ENCODE measurements around the gene BNC2.

BNC2 gene

GRCh38 chr9:16623989-16624743 is 246.3 kb downstream of the BNC2 start:
- no peak for DNase-seq

GRCh38 chr9:16622541-16622940 is 247.9 kb downstream of the BNC2 start:
- no peak for DNase-seq

- no peak for DNase-seq
These were observed 250.5 kb downstream of the BNC2 start for GRCh38 chr9:16619914-16620520.

- no peak for DNase-seq
These were observed 251.1 kb downstream of the BNC2 start for GRCh38 chr9:16619402-16619801.

- DNase-seq = no peak
These were observed 251.9 kb downstream of the BNC2 start for GRCh38 chr9:16618524-16618923.

- DNase-seq = no peak
These were observed 253.8 kb downstream of the BNC2 start for GRCh38 chr9:16616686-16617085.

- no peak for DNase-seq
These were observed 255.0 kb downstream of the BNC2 start for GRCh38 chr9:16615451-16615850.

GRCh38 chr9:16613605-16614004 is 256.9 kb downstream of the BNC2 start:
- no peak for DNase-seq

- DNase-seq = no peak
These were observed 257.4 kb downstream of the BNC2 start for GRCh38 chr9:16613051-16613450.

- no peak for DNase-seq
These were observed 257.8 kb downstream of the BNC2 start for GRCh38 chr9:16612627-16613026.

- no peak for DNase-seq
These were observed 258.5 kb downstream of the BNC2 start for GRCh38 chr9:16611983-16612382.

- DNase-seq = no peak
These were observed 259.5 kb downstream of the BNC2 start for GRCh38 chr9:16611001-16611400.

GRCh38 chr9:16610538-16610937 is 259.9 kb downstream of the BNC2 start:
- DNase-seq = no peak

GRCh38 chr9:16608906-16609305 is 261.6 kb downstream of the BNC2 start:
- DNase-seq = no peak

- no peak for DNase-seq
These were observed 268.0 kb downstream of the BNC2 start for GRCh38 chr9:16602494-16602893.

- no peak for DNase-seq
These were observed 268.5 kb downstream of the BNC2 start for GRCh38 chr9:16601991-16602390.

- DNase-seq = no peak
These were observed 272.2 kb downstream of the BNC2 start for GRCh38 chr9:16598316-16598715.

- DNase-seq = no peak
These were observed 273.3 kb downstream of the BNC2 start for GRCh38 chr9:16597136-16597535.

- no peak for DNase-seq
These were observed 275.2 kb downstream of the BNC2 start for GRCh38 chr9:16595227-16595626.

- no peak for DNase-seq
These were observed 275.7 kb downstream of the BNC2 start for GRCh38 chr9:16594787-16595186.

- DNase-seq = no peak
These were observed 276.7 kb downstream of the BNC2 start for GRCh38 chr9:16593746-16594145.

GRCh38 chr9:16591092-16591491 is 279.4 kb downstream of the BNC2 start:
- DNase-seq = no peak

- no peak for DNase-seq
These were observed 284.9 kb downstream of the BNC2 start for GRCh38 chr9:16585591-16585990.

GRCh38 chr9:16579872-16580432 is 290.5 kb downstream of the BNC2 start:
- DNase-seq = no peak

GRCh38 chr9:16575986-16576245 is 294.6 kb downstream of the BNC2 start:
- DNase-seq = no peak

Measured in retina (tissue), 1 donor.